Liver (tissue), 9 donors: ENCODE results near the gene TTLL4. TPM values are rescaled to one million over a fixed set of nuclear protein-coding genes. Genes with fewer than 3 reads are reported as not detected.

ENCODE experiments used
- DNase-seq: peaks from one replicate; pipeline ENCODE4 v3.0.0-alpha.2; 2017; ENCODE audit warnings: low spot score
- H3K27ac ChIP-seq, 2 donors: one replicate each; pipeline ENCODE4 v1.7.0; 2013; ENCODE audit warnings: inconsistent platforms in 2 of 2, low read length in 2 of 2, control low read depth in 1 of 2, low read depth in 1 of 2, mild to moderate bottlenecking in 1 of 2
- H3K27me3 ChIP-seq, 4 donors: one replicate each; pipeline versions ENCODE4 v1.6.1 to v1.7.0; 2013; ENCODE audit warnings: low read length in 3 of 4, inconsistent platforms in 1 of 4, mild to moderate bottlenecking in 1 of 4, moderate library complexity in 1 of 4; ENCODE audit not compliant: control insufficient read depth in 4 of 4, insufficient read depth in 4 of 4
- H3K36me3 ChIP-seq, 4 donors: one replicate each; pipeline versions ENCODE4 v1.6.1 to v1.7.0; 2013; ENCODE audit warnings: low read length in 3 of 4, mild to moderate bottlenecking in 3 of 4, low read depth in 1 of 4, moderate library complexity in 1 of 4; ENCODE audit not compliant: control insufficient read depth in 4 of 4, insufficient read depth in 3 of 4
- H3K4me1 ChIP-seq, 4 donors: one replicate each; pipeline versions ENCODE4 v1.6.1 to v1.7.0; 2013; ENCODE audit warnings: low read length in 3 of 4, mild to moderate bottlenecking in 3 of 4, moderate library complexity in 1 of 4; ENCODE audit not compliant: control insufficient read depth in 4 of 4, insufficient read depth in 4 of 4
- H3K4me3 ChIP-seq, 3 donors: one replicate each; pipeline versions ENCODE4 v1.6.1 to v1.7.0; 2013; ENCODE audit warnings: low read length in 3 of 3, control low read depth in 1 of 3, low read depth in 1 of 3, mild to moderate bottlenecking in 1 of 3
- H3K9ac ChIP-seq, 2 donors: one replicate each; pipeline ENCODE4 v1.7.0; 2013; ENCODE audit warnings: low read length in 2 of 2, mild to moderate bottlenecking in 2 of 2, moderate library complexity in 2 of 2, control low read depth in 1 of 2, low read depth in 1 of 2
- H3K9me3 ChIP-seq, 4 donors: one replicate each; pipeline versions ENCODE4 v1.6.1 to v1.7.0; 2013; ENCODE audit warnings: low read length in 3 of 4; ENCODE audit not compliant: control insufficient read depth in 4 of 4
- ATF3 ChIP-seq: IDR thresholded peaks from 2 replicates; pipeline ENCODE4 v1.6.1; 2016; ENCODE audit warnings: antibody characterized with exemption
- CTCF ChIP-seq: fragments of 150-350 bp; IDR thresholded peaks from 2 replicates; pipeline ENCODE4 v1.5.1; 2017; ENCODE audit warnings: improper control_type of control experiment, low read depth, low read length; ENCODE audit not compliant: missing input control
- EGR1 ChIP-seq, 2 donors: IDR thresholded peaks; 2 replicates each; pipeline ENCODE4 v1.6.1; 2016 to 2018; ENCODE audit warnings: antibody characterized with exemption in 2 of 2, low read depth in 2 of 2
- FOXA1 ChIP-seq: IDR thresholded peaks from 2 replicates; pipeline ENCODE4 v1.6.1; 2016; ENCODE audit warnings: antibody characterized with exemption
- FOXA2 ChIP-seq: IDR thresholded peaks from 2 replicates; pipeline ENCODE4 v1.6.1; 2016; ENCODE audit warnings: antibody characterized with exemption
- GABPA ChIP-seq, 2 donors: IDR thresholded peaks in 1 of 2; conservative IDR thresholded peaks in 1 of 2; 2 replicates each; pipeline ENCODE4 v1.6.1; 2016; ENCODE audit warnings: antibody characterized with exemption in 2 of 2, mild to moderate bottlenecking in 1 of 2, moderate library complexity in 1 of 2
- HNF4A ChIP-seq, 2 donors: conservative IDR thresholded peaks; 2 replicates each; pipeline ENCODE4 v1.6.1; 2016; ENCODE audit warnings: antibody characterized with exemption in 2 of 2, mild to moderate bottlenecking in 2 of 2
- HNF4G ChIP-seq: IDR thresholded peaks from 2 replicates; pipeline ENCODE4 v1.6.1; 2016; ENCODE audit warnings: antibody characterized with exemption
- JUND ChIP-seq, 2 donors: IDR thresholded peaks; 2 replicates each; pipeline ENCODE4 v1.6.1; 2016; ENCODE audit warnings: antibody characterized with exemption in 2 of 2
- MAX ChIP-seq: IDR thresholded peaks from 2 replicates; pipeline ENCODE4 v1.6.1; 2016; ENCODE audit warnings: antibody characterized with exemption
- NR2F2 ChIP-seq: IDR thresholded peaks from 2 replicates; pipeline ENCODE4 v1.6.1; 2016; ENCODE audit warnings: antibody characterized with exemption
- REST ChIP-seq: IDR thresholded peaks from 2 replicates; pipeline ENCODE4 v1.6.1; 2016; ENCODE audit warnings: antibody characterized with exemption, mild to moderate bottlenecking
- RXRA ChIP-seq, 2 donors: IDR thresholded peaks; 2 replicates each; pipeline ENCODE4 v1.6.1; 2017 to 2018; ENCODE audit warnings: antibody characterized with exemption in 2 of 2, mild to moderate bottlenecking in 1 of 2
- SP1 ChIP-seq: IDR thresholded peaks from 2 replicates; pipeline ENCODE4 v1.6.1; 2018; ENCODE audit warnings: antibody characterized with exemption, mild to moderate bottlenecking
- TAF1 ChIP-seq: conservative IDR thresholded peaks from 2 replicates; pipeline ENCODE4 v1.6.1; 2016; ENCODE audit warnings: antibody characterized with exemption, mild to moderate bottlenecking
- YY1 ChIP-seq: IDR thresholded peaks from 2 replicates; pipeline ENCODE4 v1.6.1; 2016; ENCODE audit warnings: antibody characterized with exemption, mild to moderate bottlenecking
- ZBTB33 ChIP-seq: IDR thresholded peaks from 2 replicates; pipeline ENCODE4 v1.6.1; 2016; ENCODE audit warnings: antibody characterized with exemption
- whole genome bisulfite sequencing: extraction: QIAGEN DNeasy Blood & Tissue Kit; methylation state at CpG from one replicate; pipeline ENCODE4 v1.1.7; 2013; 5-methylcytosine and 5-hydroxymethylcytosine counted together
- polyA plus RNA-seq, 2 donors: library from polyadenylated mRNA; stranded (reverse) in 1 of 2; unstranded in 1 of 2; fragments of 200-250 nt in 1 of 2; fragments of >200 nt in 1 of 2; fragmentation: Nextera tagmentation in 1 of 2; extraction: Ambion mirVana in 1 of 2; gene quantifications; one replicate each; pipeline versions ENCODE4 v1.2.1 to v1.2.3, GENCODE V29; 2013 to 2015
- total RNA-seq, 2 donors: library from RNA; depleted of rRNA; stranded (reverse); fragments of >200 nt; gene quantifications; one replicate each; pipeline ENCODE4 v1.2.3, GENCODE V29; 2014
- donor health status: healthy.
- donor health status: healthy.
- donor health status: healthy.
- donor health status: healthy.
- donor health status: healthy.

Gene TTLL4
- total and polyA plus RNA-seq, 4 donors: 5.7 to 14.0 (median 6.6) TPM

GRCh38 chr2:218786133-218786532 lies 75.5 kb downstream of the TTLL4 start:
- peaks cover 0 to 3% (median 0%) of the 10 kb centered on the region in 4 donors for H3K36me3 ChIP-seq
- H3K27ac ChIP-seq: no peak overlapping the region
- H3K4me3 ChIP-seq: no peak overlapping the region
- H3K27me3 ChIP-seq: no peaks in the 10 kb centered on the region
- no peak overlapping the region for H3K9ac ChIP-seq
- H3K9me3 ChIP-seq: no peaks in the 10 kb centered on the region
- peaks cover 5 to 52% (median 33%) of the 10 kb centered on the region in 4 donors for H3K4me1 ChIP-seq
- WGBS: 70% methylated on average over 3 of the region's 3 CpGs
- DNase-seq: no peak
- TF ChIP-seq FOXA1 (no peak), HNF4A (conservative IDR thresholded peaks at IDR 0.05) (no peak), ZBTB33 (no peak), REST (no peak), YY1 (no peak), CTCF (no peak), SP1 (no peak), HNF4G (no peak), TAF1 (no peak), GABPA (IDR thresholded peaks at IDR 0.05 in 1 of 2, conservative IDR thresholded peaks at IDR 0.05 in 1 of 2) (no peak)

- H3K9ac ChIP-seq: no peak overlapping the region
- no peak for DNase-seq
- no peak overlapping the region for H3K4me3 ChIP-seq
- H3K27me3 ChIP-seq: no peaks in the 10 kb centered on the region
- H3K36me3 ChIP-seq: peaks cover 0 to 3% (median 0%) of the 10 kb centered on the region in 4 donors
- 69% methylated on average over 2 of the region's 2 CpGs for WGBS
- no peaks in the 10 kb centered on the region for H3K9me3 ChIP-seq
- H3K27ac ChIP-seq: no peak overlapping the region
- peaks cover 5 to 47% (median 30%) of the 10 kb centered on the region in 4 donors for H3K4me1 ChIP-seq
- TF ChIP-seq TAF1: no peak
- no peak for TF ChIP-seq RXRA (IDR thresholded peaks at IDR 0.05)
- TF ChIP-seq JUND (IDR thresholded peaks at IDR 0.05): no peak
- TF ChIP-seq FOXA2: no peak
- TF ChIP-seq MAX: no peak
- no peak for TF ChIP-seq HNF4G
- no peak for TF ChIP-seq ZBTB33
- no peak for TF ChIP-seq EGR1 (IDR thresholded peaks at IDR 0.05; ENCODE audit: low read depth in 2 of 2)
- no peak for TF ChIP-seq ATF3
- no peak for TF ChIP-seq REST
- TF ChIP-seq NR2F2: no peak
- TF ChIP-seq HNF4A (conservative IDR thresholded peaks at IDR 0.05): no peak
- TF ChIP-seq FOXA1: no peak
- no peak for TF ChIP-seq GABPA (IDR thresholded peaks at IDR 0.05 in 1 of 2, conservative IDR thresholded peaks at IDR 0.05 in 1 of 2)
- no peak for TF ChIP-seq YY1
Measured at GRCh38 chr2:218788529-218789255, 78.1 kb downstream of the TTLL4 start.
